Gastrocnemius medialis (tissue), 4 donors: ENCODE data around the gene ABCB4. TPM values are rescaled to one million over a fixed set of nuclear protein-coding genes. Genes with fewer than 3 reads are reported as not detected.

ENCODE experiments used
- total RNA-seq, 4 donors: library from RNA; depleted of rRNA; stranded (reverse); fragments of >200 nt; gene quantifications; one replicate each; pipeline versions ENCODE4 v1.1.0 to v1.2.3, GENCODE V29; 2016

Gene ABCB4
- total RNA-seq, 4 donors from 2014 or later = 0.61 to 2.3 (median 1.1) TPM

Other genes starting within 250 kb of the ABCB4 start
- 10 to 100 TPM in 1 of 4 donors, 1 to 10 TPM in 3; 3.6 to 16.3 (median 7.9) TPM for gene CROT, start 130.0 kb downstream of the ABCB4 start, total RNA-seq
- under 1 TPM; 0.22 to 0.56 (median 0.30) TPM for gene ABCB1, start 125.2 kb upstream of the ABCB4 start, total RNA-seq
- 1 to 10 TPM in 1 of 4 donors, under 1 TPM in 3; 0.15 to 3.4 (median 0.61) TPM for gene RUNDC3B, start 152.7 kb upstream of the ABCB4 start, total RNA-seq